GM12891 (cell line): ENCODE results near the gene PDIA2.

Source experiments
- PAX5 ChIP-seq: IDR thresholded peaks from 2 replicates; pipeline ENCODE4 v1.6.1; 2011; ENCODE audit warnings: low read length, moderate library complexity, mild to moderate bottlenecking; ENCODE audit not compliant: insufficient read depth, severe bottlenecking
- POLR2A ChIP-seq: IDR thresholded peaks from 2 replicates; pipeline ENCODE4 v1.6.1; 2011; ENCODE audit warnings: low read depth, low read length, control low read depth

GRCh38 chr16:303760-304505 lies 21.0 kb downstream of the PDIA2 start:
- TF ChIP-seq POLR2A (no peak), PAX5 (no peak)
